SK-N-SH (cell line): ENCODE measurements around the gene WASF2. TPM values are rescaled to one million over a fixed set of nuclear protein-coding genes. Genes with fewer than 3 reads are reported as not detected.

Experiments
- CTCF ChIA-PET: fragments of 300-600, 350-600 bp; formaldehyde crosslinking; extraction: SDS; loops from one replicate; lab custom pipeline; 2021; lab: Yijun Ruan, JAX
- POLR2A ChIA-PET: fragments of 350-600 bp; sonication (Branson Sonifier 250); formaldehyde crosslinking; extraction: SDS; loops from one replicate; lab custom pipeline; 2020; ENCODE audit warnings: antibody characterized with exemption, inconsistent platforms; lab: Yijun Ruan, JAX
- DNase-seq: peaks from one replicate; pipeline ENCODE4 v3.0.0; 2012
- H2AFZ ChIP-seq: fragments of 200-600 bp; sonication (generic); 2 replicates; pipeline ENCODE4 v1.8.1; 2016; ENCODE audit warnings: antibody characterized with exemption, mild to moderate bottlenecking, low read depth
- H3F3A ChIP-seq: fragments of 200-600 bp; sonication (generic); replicated peaks from 2 replicates; pipeline ENCODE3; 2016; ENCODE audit warnings: antibody characterized with exemption, mild to moderate bottlenecking; ENCODE audit not compliant: insufficient read depth
- H3K27ac ChIP-seq, 2 experiments: fragments of 200-500 bp in 1 of 2; fragments of 200-600 bp in 1 of 2; sonication (Bioruptor generic) in 1 of 2; sonication (generic), shearing (Covaris generic) in 1 of 2; 2 replicates each; pipeline versions ENCODE4 v1.5.1 to v1.6.1; 2014 to 2016; ENCODE audit warnings: low read depth in 2 of 2, inconsistent platforms in 1 of 2, low read length in 1 of 2, mild to moderate bottlenecking in 1 of 2, mixed read lengths in 1 of 2
- H3K27me3 ChIP-seq: fragments of 200-600 bp; sonication (generic), shearing (Covaris generic); 2 replicates; pipeline ENCODE4 v1.6.1; 2016; ENCODE audit warnings: mixed run types; ENCODE audit not compliant: insufficient read depth
- H3K36me3 ChIP-seq, 2 experiments: fragments of 200-500 bp in 1 of 2; fragments of 200-600 bp in 1 of 2; sonication (Bioruptor generic) in 1 of 2; sonication (generic) in 1 of 2; replicated peaks in 1 of 2; 2 replicates each; pipeline versions ENCODE3 to v1.5.1; 2014 to 2016; ENCODE audit warnings: low read length in 1 of 2, mild to moderate bottlenecking in 1 of 2; ENCODE audit not compliant: insufficient read depth in 2 of 2, control insufficient read depth in 1 of 2
- H3K4me1 ChIP-seq, 2 experiments: fragments of 200-500 bp in 1 of 2; fragments of 200-600 bp in 1 of 2; sonication (Bioruptor generic) in 1 of 2; sonication (generic), shearing (Covaris generic) in 1 of 2; 2 replicates each; pipeline versions ENCODE4 v1.5.1 to v1.6.1; 2014 to 2016; ENCODE audit warnings: low read depth in 1 of 2, low read length in 1 of 2, mixed run types in 1 of 2; ENCODE audit not compliant: insufficient read depth in 2 of 2, control insufficient read depth in 1 of 2
- H3K4me2 ChIP-seq: fragments of 200-600 bp; sonication (generic), shearing (Covaris generic); 2 replicates; pipeline ENCODE4 v1.6.1; 2017; ENCODE audit warnings: mixed run types
- H3K4me3 ChIP-seq, 2 experiments: fragments of 200-500 bp in 1 of 2; fragments of 200-600 bp in 1 of 2; sonication (Bioruptor generic) in 1 of 2; sonication (generic), shearing (Covaris generic) in 1 of 2; 2 replicates each; pipeline versions ENCODE4 v1.5.1 to v1.8.1; 2014 to 2016; ENCODE audit warnings: low read depth in 2 of 2, inconsistent platforms in 1 of 2, low read length in 1 of 2, mild to moderate bottlenecking in 1 of 2, mixed read lengths in 1 of 2, moderate library complexity in 1 of 2
- H3K79me2 ChIP-seq: fragments of 200-600 bp; sonication (generic); 2 replicates; pipeline ENCODE4 v1.8.1; 2017; ENCODE audit warnings: mild to moderate bottlenecking; ENCODE audit not compliant: insufficient read depth
- H3K9ac ChIP-seq: fragments of 200-600 bp; sonication (generic); 2 replicates; pipeline ENCODE4 v1.6.1; 2017; ENCODE audit warnings: mixed run types
- H3K9me2 ChIP-seq: fragments of 200-600 bp; sonication (generic); 2 replicates; pipeline ENCODE4 v1.6.1; 2017; ENCODE audit warnings: mixed run types
- H3K9me3 ChIP-seq: fragments of 200-600 bp; sonication (generic); 2 replicates; pipeline ENCODE4 v1.6.1; 2017; ENCODE audit warnings: mixed run types, mild to moderate bottlenecking, moderate library complexity
- H4K20me1 ChIP-seq: fragments of 200-600 bp; sonication (generic); 2 replicates; pipeline ENCODE4 v1.6.1; 2017; ENCODE audit warnings: mild to moderate bottlenecking, mixed run types; ENCODE audit not compliant: insufficient read depth
- ELF1 ChIP-seq: IDR thresholded peaks from 2 replicates; pipeline ENCODE4 v1.4.0; 2012
- EP300 ChIP-seq, 2 experiments: IDR thresholded peaks; 2 replicates each; pipeline versions ENCODE4 v1.4.0 to v1.6.1; 2012; ENCODE audit warnings: borderline replicate concordance in 1 of 2, low read depth in 1 of 2, low read length in 1 of 2
- FOSL2 ChIP-seq: IDR thresholded peaks from 2 replicates; pipeline ENCODE4 v1.4.0; 2012; ENCODE audit warnings: low read depth, mild to moderate bottlenecking, moderate library complexity, borderline replicate concordance
- GABPA ChIP-seq: IDR thresholded peaks from 2 replicates; pipeline ENCODE4 v1.4.0; 2012; ENCODE audit warnings: low read depth, mild to moderate bottlenecking
- MEF2A ChIP-seq: IDR thresholded peaks from 2 replicates; pipeline ENCODE4 v1.4.0; 2012; ENCODE audit warnings: low read depth, borderline replicate concordance
- NFIC ChIP-seq: IDR thresholded peaks from 2 replicates; pipeline ENCODE4 v1.4.0; 2012; ENCODE audit warnings: borderline replicate concordance
- NRF1 ChIP-seq: IDR thresholded peaks from 2 replicates; pipeline ENCODE4 v1.6.1; 2012; ENCODE audit warnings: low read depth, mild to moderate bottlenecking, low read length
- POLR2AphosphoS5 ChIP-seq: IDR thresholded peaks from 2 replicates; pipeline ENCODE4 v1.6.1; 2012; ENCODE audit warnings: low read depth, low read length
- RAD21 ChIP-seq: IDR thresholded peaks from 2 replicates; pipeline ENCODE4 v1.6.1; 2012; ENCODE audit warnings: mild to moderate bottlenecking, low read length
- RFX5 ChIP-seq: IDR thresholded peaks from 2 replicates; pipeline ENCODE4 v1.6.1; 2012; ENCODE audit warnings: mild to moderate bottlenecking, improper control_type of control experiment, low read length
- RXRA ChIP-seq: IDR thresholded peaks from 2 replicates; pipeline ENCODE4 v1.4.0; 2012; ENCODE audit warnings: low read depth, mild to moderate bottlenecking, borderline replicate concordance
- SMC3 ChIP-seq: IDR thresholded peaks from 2 replicates; pipeline ENCODE4 v1.6.1; 2012; ENCODE audit warnings: low read depth, low read length, improper control_type of control experiment
- USF2 ChIP-seq: fragments of 150-350 bp; IDR thresholded peaks from 2 replicates; pipeline ENCODE4 v1.6.1; 2017; ENCODE audit warnings: antibody characterized with exemption, low read length, low read depth, borderline replicate concordance
- ZBTB33 ChIP-seq: IDR thresholded peaks from 2 replicates; pipeline ENCODE4 v1.4.0; 2012; ENCODE audit warnings: low read depth, borderline replicate concordance
- WGBS: methylation state at CpG from one replicate; pipeline ENCODE4 v1.1.6; 2017; ENCODE audit warnings: low lambda C conversion rate; 5-methylcytosine and 5-hydroxymethylcytosine counted together
- polyA plus RNA-seq, 3 experiments: library from polyadenylated mRNA; depleted of rRNA; stranded (reverse); fragments of >200 nt; gene quantifications; 2 replicates each; pipeline ENCODE4 v1.2.3, GENCODE V29; 2012

The WASF2 gene
- polyA plus RNA-seq, 1 of the 3 experiments (the other 2 are of a cell fraction) = 27.1 TPM

- TF ChIP-seq RAD21 = no peak
These were observed 42.1 kb downstream of the WASF2 start (continued) for GRCh38 chr1:27447883-27448282.

GRCh38 chr1:27447399-27447798, 42.6 kb downstream of the WASF2 start:
- H3K79me2 ChIP-seq = peaks cover 97% of the 10 kb centered on the region
- no peak overlapping the region for H3K4me2 ChIP-seq
- TF ChIP-seq ELF1 (no peak), POLR2AphosphoS5 (no peak), EP300 (IDR thresholded peaks at IDR 0.05; ENCODE audit: borderline replicate concordance in 1 of 2, low read depth in 1 of 2, low read length in 1 of 2) (no peak), RXRA (no peak), NRF1 (no peak), RFX5 (no peak), FOSL2 (no peak), NFIC (no peak), ZBTB33 (no peak), USF2 (no peak), GABPA (no peak)
- peaks cover 12% of the 10 kb centered on the region for H3F3A ChIP-seq
- peaks cover 0 to 17% of the 10 kb centered on the region in 2 experiments for H3K36me3 ChIP-seq
- DNase-seq = no peak
- no peaks in the 10 kb centered on the region for H3K27me3 ChIP-seq
- no peaks in the 10 kb centered on the region for H3K9me3 ChIP-seq
- POLR2A ChIA-PET = no interaction called here
- peaks cover 75% of the 10 kb centered on the region for H4K20me1 ChIP-seq
- CTCF ChIA-PET = interaction anchor here (2.4 kb wide), 2 partner anchors 11 to 110 kb away, joined by 7 to 11 read pairs; no protein-coding TSS in a partner anchor
- no peaks in the 10 kb centered on the region for H3K9me2 ChIP-seq
- no peak overlapping the region for H3K27ac ChIP-seq
- no peaks in the 10 kb centered on the region; a peak in 1 of 4 replicates for H3K4me1 ChIP-seq
- H3K4me3 ChIP-seq = no peak overlapping the region
- no peak overlapping the region for H3K9ac ChIP-seq
- no peak overlapping the region for H2AFZ ChIP-seq
- 94% methylated on average over 3 of the region's 3 CpGs for WGBS

GRCh38 chr1:27446496-27447020, 43.4 kb downstream of the WASF2 start:
- H3F3A ChIP-seq = peaks cover 12% of the 10 kb centered on the region
- WGBS = 97% methylated on average over 6 of the region's 6 CpGs
- POLR2A ChIA-PET = no interaction called here
- CTCF ChIA-PET = interaction anchor here (0.7 to 2.4 kb wide), 4 partner anchors 9 to 159 kb away, joined by 3 to 7 read pairs (median 3); no protein-coding TSS in a partner anchor
- H3K27ac ChIP-seq = no peak overlapping the region
- peaks cover 0 to 17% of the 10 kb centered on the region in 2 experiments for H3K36me3 ChIP-seq
- no peaks in the 10 kb centered on the region for H3K27me3 ChIP-seq
- no peak overlapping the region for H3K9ac ChIP-seq
- H3K79me2 ChIP-seq = peaks cover 98% of the 10 kb centered on the region
- H3K9me2 ChIP-seq = no peaks in the 10 kb centered on the region
- no peaks in the 10 kb centered on the region; a peak in 1 of 4 replicates for H3K4me1 ChIP-seq
- no peak overlapping the region for H2AFZ ChIP-seq
- no peak overlapping the region for H3K4me3 ChIP-seq
- no peak overlapping the region for H3K4me2 ChIP-seq
- no peak for DNase-seq
- TF ChIP-seq MEF2A = no peak
- TF ChIP-seq SMC3 = no peak
- no peak for TF ChIP-seq NRF1
- no peaks in the 10 kb centered on the region for H3K9me3 ChIP-seq
- peaks cover 75% of the 10 kb centered on the region for H4K20me1 ChIP-seq
